Caco-2 (cell line): ENCODE measurements around the gene RNF111. TPM values are rescaled to one million over a fixed set of nuclear protein-coding genes. Genes with fewer than 3 reads are reported as not detected.
A peak's percentile ranks its signal among the peaks of the same experiment; 100 is the strongest.

Experiments
- BruUV-seq: library from RNA; stranded (reverse); fragments of 400-500 nt; replicated peaks from 2 replicates; lab custom pipeline; 2021; lab: Mats Ljungman, UMichigan
- CTCF ChIA-PET: fragments of 300-600 bp; sonication (Branson Sonifier 250); formaldehyde crosslinking; loops from one replicate; lab custom pipeline; 2022; ENCODE audit warnings: antibody characterized with exemption; lab: Charles Lee
- POLR2A ChIA-PET: fragments of 300-600 bp; sonication (Branson Sonifier 250); formaldehyde crosslinking; loops from one replicate; lab custom pipeline; 2022; ENCODE audit warnings: antibody characterized with exemption; lab: Charles Lee
- DNase-seq, 2 experiments: peaks; one replicate each; pipeline versions ENCODE4 v3.0.0 to v3.0.0-alpha.2; 2020 to 2022
- H3K27me3 ChIP-seq: replicated peaks from 2 replicates; pipeline ENCODE4 v1.6.0; 2011; ENCODE audit warnings: low read length; ENCODE audit not compliant: control insufficient read depth, insufficient read depth
- H3K36me3 ChIP-seq: 2 replicates; pipeline ENCODE4 v1.5.1; 2011; ENCODE audit warnings: low read length; ENCODE audit not compliant: control insufficient read depth, insufficient read depth
- H3K4me1 ChIP-seq: fragments of 250-450 bp; sonication (Bioruptor Pico); 2 replicates; pipeline ENCODE4 v1.5.1; 2020; ENCODE audit warnings: mild to moderate bottlenecking
- H3K4me3 ChIP-seq: 2 replicates; pipeline ENCODE4 v1.5.1; 2011; ENCODE audit warnings: low read depth, mild to moderate bottlenecking, control low read depth, low read length
- H3K9me3 ChIP-seq: fragments of 250-450 bp; sonication (Bioruptor Pico); 2 replicates; pipeline ENCODE4 v1.5.1; 2020; ENCODE audit warnings: mild to moderate bottlenecking, moderate library complexity
- H3K27ac Mint-ChIP-seq: one replicate; pipeline ENCODE4 v1.8.0; 2022; ENCODE audit warnings: mixed read lengths; ENCODE audit not compliant: unreplicated experiment
- H3K27me3 Mint-ChIP-seq: one replicate; pipeline ENCODE4 v1.8.0; 2022; ENCODE audit warnings: mixed read lengths; ENCODE audit not compliant: insufficient read depth, unreplicated experiment
- H3K36me3 Mint-ChIP-seq: one replicate; pipeline ENCODE4 v1.8.0; 2022; ENCODE audit warnings: mild to moderate bottlenecking, mixed read lengths; ENCODE audit not compliant: insufficient read depth, unreplicated experiment
- H3K4me1 Mint-ChIP-seq: one replicate; pipeline ENCODE4 v1.8.0; 2022; ENCODE audit warnings: low read depth, mixed read lengths; ENCODE audit not compliant: unreplicated experiment
- H3K4me3 Mint-ChIP-seq: one replicate; pipeline ENCODE4 v1.8.0; 2022; ENCODE audit warnings: mild to moderate bottlenecking, moderate library complexity, mixed read lengths; ENCODE audit not compliant: unreplicated experiment
- H3K9me3 Mint-ChIP-seq: one replicate; pipeline ENCODE4 v1.8.0; 2022; ENCODE audit warnings: mixed read lengths; ENCODE audit not compliant: unreplicated experiment
- CTCF ChIP-seq, 2 experiments: fragments of 200-600 bp in 1 of 2; IDR thresholded peaks; 1 replicate in 1 of 2; 2 replicates in 1 of 2; pipeline versions ENCODE4 v1.5.1 to v1.8.0; 2011 to 2022; ENCODE audit warnings: antibody characterized with exemption in 1 of 2, control low read depth in 1 of 2, inconsistent platforms in 1 of 2, low read depth in 1 of 2, low read length in 1 of 2, mild to moderate bottlenecking in 1 of 2, moderate library complexity in 1 of 2; ENCODE audit not compliant: insufficient read depth in 1 of 2, severe bottlenecking in 1 of 2, unreplicated experiment in 1 of 2
- intact Hi-C: fragments of 100-400 bp; cut with micrococcal nuclease; formaldehyde crosslinking; loops from one replicate; pipeline ENCODE4 v1.10.0; 2022; ENCODE audit not compliant: unreplicated experiment
- total RNA-seq: library from RNA; stranded (reverse); gene quantifications from 2 replicates; pipeline ENCODE4 v1.2.3, GENCODE V29; 2022

RNF111 gene
- total RNA-seq, 1 experiment from 2014 or later = 26.1 TPM

GRCh38 chr15:58952751-58953150 lies 34.7 kb upstream of the RNF111 start:
- H3K4me3 Mint-ChIP-seq = no peak overlapping the region
- H3K4me3 ChIP-seq = no peak overlapping the region
- peaks cover 3% of the 10 kb centered on the region for H3K27me3 Mint-ChIP-seq
- H3K36me3 ChIP-seq = no peaks in the 10 kb centered on the region
- no peak for TF ChIP-seq CTCF (IDR thresholded peaks at IDR 0.05; ENCODE audit: insufficient read depth in 1 of 2, low read depth in 1 of 2, low read length in 1 of 2, severe bottlenecking in 1 of 2, unreplicated experiment in 1 of 2)
- H3K36me3 Mint-ChIP-seq = no peaks in the 10 kb centered on the region
- H3K4me1 Mint-ChIP-seq = peaks cover 12% of the 10 kb centered on the region
- POLR2A ChIA-PET = no interaction called here
- H3K9me3 ChIP-seq = no peaks in the 10 kb centered on the region
- H3K27ac Mint-ChIP-seq = no peak overlapping the region
- no TSS peak for BruUV-seq
- H3K4me1 ChIP-seq = 0 out of 2 replicates have a peak, but pooled peaks cover 4% of the 10 kb centered on the region
- no peaks in the 10 kb centered on the region for H3K27me3 ChIP-seq
- no peak for DNase-seq
- CTCF ChIA-PET = interaction anchor here (0.6 kb wide), 1 partner anchor 159 kb away, joined by 3 read pairs; no protein-coding TSS in a partner anchor
- no peaks in the 10 kb centered on the region for H3K9me3 Mint-ChIP-seq
- intact Hi-C loops = no loop called here

GRCh38 chr15:58957101-58957973 lies 30.1 kb upstream of the RNF111 start:
- Histone ChIP-seq H3K4me1 (no peaks in the 10 kb centered on the region), H3K4me3 (no peak overlapping the region), H3K36me3 (no peaks in the 10 kb centered on the region), H3K27me3 (no peaks in the 10 kb centered on the region), H3K9me3 (no peaks in the 10 kb centered on the region)
- Mint-ChIP-seq H3K27me3 (no peaks in the 10 kb centered on the region), H3K4me3 (no peak overlapping the region), H3K36me3 (no peaks in the 10 kb centered on the region), H3K9me3 (no peaks in the 10 kb centered on the region), H3K4me1 (peaks cover 7% of the 10 kb centered on the region), H3K27ac (no peak overlapping the region)
- intact Hi-C loops = loop anchor here (1.0 kb wide), 1 partner anchor 544 kb away; no protein-coding TSS in a partner anchor
- ChIA-PET POLR2A (no interaction called here), CTCF (interaction anchor here (0.6 to 1.0 kb wide), 2 partner anchors 455 to 571 kb away, joined by 3 to 4 read pairs; no protein-coding TSS in a partner anchor)
- BruUV-seq = no TSS peak
- peak; percentile 63 to 78 for DNase-seq
- peak; percentile 82 to 90 for TF ChIP-seq CTCF (IDR thresholded peaks at IDR 0.05; ENCODE audit: insufficient read depth in 1 of 2, low read depth in 1 of 2, low read length in 1 of 2, severe bottlenecking in 1 of 2, unreplicated experiment in 1 of 2)

GRCh38 chr15:58958811-58959210 lies 28.7 kb upstream of the RNF111 start:
- Histone ChIP-seq H3K9me3 (no peaks in the 10 kb centered on the region), H3K36me3 (no peaks in the 10 kb centered on the region), H3K27me3 (no peaks in the 10 kb centered on the region), H3K4me1 (no peaks in the 10 kb centered on the region), H3K4me3 (no peak overlapping the region)
- Mint-ChIP-seq H3K9me3 (no peaks in the 10 kb centered on the region), H3K4me1 (peaks cover 7% of the 10 kb centered on the region), H3K4me3 (no peak overlapping the region), H3K27me3 (no peaks in the 10 kb centered on the region), H3K36me3 (no peaks in the 10 kb centered on the region), H3K27ac (no peak overlapping the region)
- no TSS peak for BruUV-seq
- DNase-seq = no peak
- intact Hi-C loops = no loop called here
- ChIA-PET CTCF (no interaction called here), POLR2A (no interaction called here)
- TF ChIP-seq CTCF (IDR thresholded peaks at IDR 0.05; ENCODE audit: insufficient read depth in 1 of 2, low read depth in 1 of 2, low read length in 1 of 2, severe bottlenecking in 1 of 2, unreplicated experiment in 1 of 2) = no peak
